ENCODE results near the gene AMHR2.

GRCh38 chr12:53380104-53380793, 43.4 kb upstream of the AMHR2 start, which contains the start of gene SP1:
- TF ChIP-seq CTCF (IDR thresholded peaks at IDR 0.05; ENCODE audit: low read length) (no peak), EZH2 (optimal IDR thresholded peaks at IDR 0.05; ENCODE audit: low read depth, low read length) (no peak)
